HEK293 (cell line): ENCODE measurements around the gene VEPH1.

ENCODE experiments used
- CTCF ChIA-PET: fragments of 350-600 bp; formaldehyde crosslinking; extraction: SDS; loops from one replicate; lab custom pipeline; 2021; ENCODE audit warnings: antibody characterized with exemption; lab: Yijun Ruan, JAX
- POLR2A ChIA-PET: fragments of 300-600 bp; formaldehyde crosslinking; extraction: SDS; loops from one replicate; lab custom pipeline; 2020; ENCODE audit warnings: antibody characterized with exemption, inconsistent platforms; lab: Yijun Ruan, JAX
- H3K27ac ChIP-seq: fragments of 200-500 bp; sonication (Bioruptor generic); 2 replicates; pipeline ENCODE4 v1.5.1; 2014; ENCODE audit warnings: low read depth, low read length, control low read depth, inconsistent platforms; ENCODE audit errors: extremely low read depth
- H3K36me3 ChIP-seq, 2 experiments: fragments of 200-500 bp in 1 of 2; sonication (Bioruptor generic) in 1 of 2; 1 replicate in 1 of 2; 2 replicates in 1 of 2; pipeline ENCODE4 v1.5.1; 2014 to 2017; ENCODE audit warnings: inconsistent platforms in 2 of 2, low read length in 2 of 2; ENCODE audit not compliant: control insufficient read depth in 2 of 2, insufficient read depth in 1 of 2
- H3K4me1 ChIP-seq: fragments of 200-500 bp; sonication (Bioruptor generic); 2 replicates; pipeline ENCODE4 v1.5.1; 2014; ENCODE audit warnings: mild to moderate bottlenecking, low read length, inconsistent platforms; ENCODE audit not compliant: control insufficient read depth, insufficient read depth
- H3K4me3 ChIP-seq: 2 replicates; pipeline ENCODE4 v1.5.1; 2011; ENCODE audit warnings: low read depth, mild to moderate bottlenecking, control low read depth, low read length, moderate library complexity
- H3K9me3 ChIP-seq: fragments of 200-500 bp; sonication (Bioruptor generic); 2 replicates; pipeline ENCODE4 v1.5.1; 2014; ENCODE audit warnings: low read depth, low read length, inconsistent platforms; ENCODE audit not compliant: control insufficient read depth, insufficient read depth
- MEIS1 ChIP-seq: sonication (generic); formaldehyde crosslinking; IDR thresholded peaks from 2 replicates; pipeline ENCODE4 v1.8.1; 2022; ENCODE audit warnings: missing genetic modification reagents, mild to moderate bottlenecking, borderline replicate concordance
- OSR2 ChIP-seq: fragments of 450-650 bp; formaldehyde crosslinking; IDR thresholded peaks from 2 replicates; pipeline ENCODE4 v1.5.1; 2016; ENCODE audit warnings: missing biosample characterization, missing genetic modification characterization
- RBAK ChIP-seq: fragments of 450-650 bp; formaldehyde crosslinking; IDR thresholded peaks from 2 replicates; pipeline ENCODE4 v1.5.1; 2016; ENCODE audit warnings: missing biosample characterization, missing genetic modification characterization
- YY1 ChIP-seq: fragments of 450-650 bp; formaldehyde crosslinking; IDR thresholded peaks from 2 replicates; pipeline ENCODE4 v1.5.1; 2018; ENCODE audit warnings: missing biosample characterization, missing genetic modification characterization
- ZNF132 ChIP-seq: fragments of 450-650 bp; formaldehyde crosslinking; IDR thresholded peaks from 2 replicates; pipeline ENCODE4 v1.5.1; 2017; ENCODE audit warnings: missing biosample characterization, missing genetic modification characterization, borderline replicate concordance
- ZNF266 ChIP-seq: fragments of 450-650 bp; formaldehyde crosslinking; IDR thresholded peaks from 2 replicates; pipeline ENCODE4 v1.5.1; 2016; ENCODE audit warnings: missing biosample characterization, missing genetic modification characterization, low read depth
- ZNF394 ChIP-seq: fragments of 450-650 bp; formaldehyde crosslinking; IDR thresholded peaks from 2 replicates; pipeline ENCODE4 v1.5.1; 2016; ENCODE audit warnings: missing biosample characterization, missing genetic modification characterization, mild to moderate bottlenecking, moderate library complexity, borderline replicate concordance
- ZNF48 ChIP-seq: fragments of 450-650 bp; formaldehyde crosslinking; IDR thresholded peaks from 2 replicates; pipeline ENCODE4 v1.5.1; 2016; ENCODE audit warnings: missing biosample characterization, missing genetic modification characterization
- ZNF521 ChIP-seq: fragments of 450-650 bp; formaldehyde crosslinking; IDR thresholded peaks from 2 replicates; pipeline ENCODE4 v1.5.1; 2017; ENCODE audit warnings: missing biosample characterization, mild to moderate bottlenecking, missing genetic modification characterization
- ZNF529 ChIP-seq: fragments of 450-650 bp; formaldehyde crosslinking; IDR thresholded peaks from 2 replicates; pipeline ENCODE4 v1.5.1; 2017; ENCODE audit warnings: missing genetic modification characterization, missing biosample characterization; ENCODE audit not compliant: insufficient replicate concordance
- ZNF544 ChIP-seq: fragments of 450-650 bp; formaldehyde crosslinking; IDR thresholded peaks from 2 replicates; pipeline ENCODE4 v1.5.0; 2017; ENCODE audit warnings: missing biosample characterization, missing genetic modification characterization
- ZNF624 ChIP-seq: fragments of 450-650 bp; formaldehyde crosslinking; IDR thresholded peaks from 2 replicates; pipeline ENCODE4 v1.5.1; 2017; ENCODE audit warnings: missing biosample characterization, missing genetic modification characterization
- ZNF626 ChIP-seq: fragments of 450-650 bp; sonication (Bioruptor Pico); formaldehyde crosslinking; IDR thresholded peaks from 2 replicates; pipeline ENCODE4 v1.5.1; 2018; ENCODE audit warnings: missing biosample characterization, missing genetic modification characterization, inconsistent platforms
- ZNF629 ChIP-seq: fragments of 450-650 bp; formaldehyde crosslinking; IDR thresholded peaks from 2 replicates; pipeline ENCODE4 v1.5.1; 2017; ENCODE audit warnings: missing biosample characterization, missing genetic modification characterization
- ZNF654 ChIP-seq: fragments of 450-650 bp; formaldehyde crosslinking; IDR thresholded peaks from 2 replicates; pipeline ENCODE4 v1.5.1; 2016; ENCODE audit warnings: low read depth, missing biosample characterization, missing genetic modification characterization
- ZNF664 ChIP-seq: fragments of 450-650 bp; formaldehyde crosslinking; IDR thresholded peaks from 2 replicates; pipeline ENCODE4 v1.5.1; 2016; ENCODE audit warnings: missing biosample characterization, missing genetic modification characterization
- ZNF785 ChIP-seq: fragments of 450-650 bp; formaldehyde crosslinking; IDR thresholded peaks from 2 replicates; pipeline ENCODE4 v1.5.1; 2016; ENCODE audit warnings: missing biosample characterization, missing genetic modification characterization
- TF ChIP-seq, protein P1 (sequence below): fragments of 450-650 bp; formaldehyde crosslinking; IDR thresholded peaks from 2 replicates; pipeline ENCODE4 v1.5.1; 2017; ENCODE audit warnings: missing biosample characterization, missing genetic modification characterization
- TF ChIP-seq, protein P2 (sequence below): fragments of 450-650 bp; formaldehyde crosslinking; IDR thresholded peaks from 2 replicates; pipeline ENCODE4 v1.5.1; 2016; ENCODE audit warnings: missing biosample characterization, missing genetic modification characterization
- TF ChIP-seq, protein P3 (sequence below): fragments of 450-650 bp; formaldehyde crosslinking; IDR thresholded peaks from 2 replicates; pipeline ENCODE4 v1.5.0; 2017; ENCODE audit warnings: missing biosample characterization, missing genetic modification characterization, borderline replicate concordance
- TF ChIP-seq, protein P4 (sequence below): fragments of 450-650 bp; formaldehyde crosslinking; IDR thresholded peaks from 2 replicates; pipeline ENCODE4 v1.5.1; 2016; ENCODE audit warnings: missing biosample characterization, missing genetic modification characterization
- TF ChIP-seq, protein P5 (sequence below): fragments of 450-650 bp; formaldehyde crosslinking; IDR thresholded peaks from 2 replicates; pipeline ENCODE4 v1.5.1; 2016; ENCODE audit warnings: missing biosample characterization, missing genetic modification characterization
- TF ChIP-seq, protein P6 (sequence below): fragments of 450-650 bp; formaldehyde crosslinking; IDR thresholded peaks from 2 replicates; pipeline ENCODE4 v1.5.1; 2017; ENCODE audit warnings: missing biosample characterization, missing genetic modification characterization

The VEPH1 gene

DNA sequence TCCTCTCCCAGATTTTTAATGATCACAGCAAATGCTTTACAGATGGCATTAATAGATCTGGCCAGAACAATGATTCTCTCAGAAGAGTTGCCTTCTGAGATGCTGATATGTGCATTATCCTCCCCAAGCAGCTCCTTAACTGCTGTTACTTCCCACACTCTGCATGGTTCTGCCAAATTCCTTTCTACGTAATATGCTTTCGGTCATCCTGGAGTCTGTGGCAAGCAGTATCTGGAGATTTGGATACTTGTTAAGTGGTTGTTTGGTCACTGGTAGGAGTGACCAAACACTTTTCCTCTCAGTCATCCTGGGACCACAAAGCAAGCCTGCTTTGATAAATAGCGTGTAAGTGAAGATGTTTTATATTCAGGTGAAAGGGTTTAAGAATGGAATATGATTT lies 272.1 kb downstream of the VEPH1 start:
- no peaks in the 10 kb centered on the region for H3K36me3 ChIP-seq
- no peak overlapping the region for H3K27ac ChIP-seq
- no peaks in the 10 kb centered on the region for H3K9me3 ChIP-seq
- ChIA-PET POLR2A (no interaction called here), CTCF (interaction anchor here (0.8 kb wide), 1 partner anchor 8 kb away, joined by 4 read pairs; no protein-coding TSS in a partner anchor)
- no peaks in the 10 kb centered on the region for H3K4me1 ChIP-seq
- H3K4me3 ChIP-seq: no peak overlapping the region
- TF ChIP-seq ZNF266 (tag by site-specific recombination) (no peak), ZNF48 (tag by site-specific recombination) (no peak), ZNF624 (no peak), ZNF132 (tag by site-specific recombination) (no peak), YY1 (tag by site-specific recombination) (no peak)

DNA sequence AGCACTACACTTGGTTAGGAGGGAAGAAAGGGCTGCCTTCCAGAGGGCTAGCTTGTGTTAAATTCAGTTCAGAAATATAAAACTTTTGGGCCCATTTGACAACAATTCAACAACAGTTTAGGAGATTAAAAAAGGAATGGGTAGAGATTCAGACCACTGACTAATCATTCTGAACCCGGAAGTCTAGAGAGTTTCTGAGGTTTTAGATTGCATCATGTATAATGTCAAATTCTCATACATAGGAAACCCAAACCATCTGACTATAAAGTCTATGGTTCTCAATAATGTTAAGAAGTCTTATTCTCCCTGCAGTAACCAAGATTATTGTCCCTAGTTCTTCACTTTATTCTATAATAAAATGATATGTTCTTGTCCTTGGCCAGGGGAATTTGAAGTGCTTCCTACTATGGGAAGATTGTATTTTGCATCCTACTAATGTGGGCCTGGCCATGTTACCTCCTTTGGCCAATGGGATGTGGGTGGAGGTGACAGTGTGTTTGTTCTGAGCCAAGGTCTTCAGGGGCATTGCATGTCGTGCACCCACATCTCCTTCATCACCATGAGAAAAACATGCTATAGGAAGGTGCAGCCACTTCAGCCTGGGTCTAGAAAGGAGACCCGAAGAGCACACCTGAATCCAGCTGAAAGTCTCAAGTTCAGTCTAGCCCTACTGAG lies 276.9 kb downstream of the VEPH1 start:
- Histone ChIP-seq H3K4me1 (no peaks in the 10 kb centered on the region), H3K9me3 (no peaks in the 10 kb centered on the region), H3K27ac (no peak overlapping the region), H3K4me3 (no peak overlapping the region), H3K36me3 (no peaks in the 10 kb centered on the region)
- ChIA-PET CTCF (interaction anchor here (0.6 to 0.9 kb wide), 3 partner anchors 9 to 19 kb away, joined by 3 read pairs; no protein-coding TSS in a partner anchor), POLR2A (no interaction called here)
- TF ChIP-seq OSR2 (tag by site-specific recombination): no peak
- TF ChIP-seq ZNF664: no peak
- no peak for TF ChIP-seq ZNF521 (tag by site-specific recombination)
- TF ChIP-seq, protein P1, sequence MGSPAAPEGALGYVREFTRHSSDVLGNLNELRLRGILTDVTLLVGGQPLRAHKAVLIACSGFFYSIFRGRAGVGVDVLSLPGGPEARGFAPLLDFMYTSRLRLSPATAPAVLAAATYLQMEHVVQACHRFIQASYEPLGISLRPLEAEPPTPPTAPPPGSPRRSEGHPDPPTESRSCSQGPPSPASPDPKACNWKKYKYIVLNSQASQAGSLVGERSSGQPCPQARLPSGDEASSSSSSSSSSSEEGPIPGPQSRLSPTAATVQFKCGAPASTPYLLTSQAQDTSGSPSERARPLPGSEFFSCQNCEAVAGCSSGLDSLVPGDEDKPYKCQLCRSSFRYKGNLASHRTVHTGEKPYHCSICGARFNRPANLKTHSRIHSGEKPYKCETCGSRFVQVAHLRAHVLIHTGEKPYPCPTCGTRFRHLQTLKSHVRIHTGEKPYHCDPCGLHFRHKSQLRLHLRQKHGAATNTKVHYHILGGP (tag by site-specific recombination): no peak
- TF ChIP-seq RBAK (tag by site-specific recombination): no peak
- TF ChIP-seq ZNF529 (tag by site-specific recombination): no peak
- no peak for TF ChIP-seq ZNF394 (tag by site-specific recombination)
- TF ChIP-seq, protein P2, sequence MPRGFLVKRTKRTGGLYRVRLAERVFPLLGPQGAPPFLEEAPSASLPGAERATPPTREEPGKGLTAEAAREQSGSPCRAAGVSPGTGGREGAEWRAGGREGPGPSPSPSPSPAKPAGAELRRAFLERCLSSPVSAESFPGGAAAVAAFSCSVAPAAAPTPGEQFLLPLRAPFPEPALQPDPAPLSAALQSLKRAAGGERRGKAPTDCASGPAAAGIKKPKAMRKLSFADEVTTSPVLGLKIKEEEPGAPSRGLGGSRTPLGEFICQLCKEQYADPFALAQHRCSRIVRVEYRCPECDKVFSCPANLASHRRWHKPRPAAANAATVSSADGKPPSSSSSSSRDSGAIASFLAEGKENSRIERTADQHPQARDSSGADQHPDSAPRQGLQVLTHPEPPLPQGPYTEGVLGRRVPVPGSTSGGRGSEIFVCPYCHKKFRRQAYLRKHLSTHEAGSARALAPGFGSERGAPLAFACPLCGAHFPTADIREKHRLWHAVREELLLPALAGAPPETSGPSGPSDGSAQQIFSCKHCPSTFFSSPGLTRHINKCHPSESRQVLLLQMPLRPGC (tag by site-specific recombination): no peak
- TF ChIP-seq MEIS1 (CRISPR knock-in tag): no peak
- TF ChIP-seq, protein P3, sequence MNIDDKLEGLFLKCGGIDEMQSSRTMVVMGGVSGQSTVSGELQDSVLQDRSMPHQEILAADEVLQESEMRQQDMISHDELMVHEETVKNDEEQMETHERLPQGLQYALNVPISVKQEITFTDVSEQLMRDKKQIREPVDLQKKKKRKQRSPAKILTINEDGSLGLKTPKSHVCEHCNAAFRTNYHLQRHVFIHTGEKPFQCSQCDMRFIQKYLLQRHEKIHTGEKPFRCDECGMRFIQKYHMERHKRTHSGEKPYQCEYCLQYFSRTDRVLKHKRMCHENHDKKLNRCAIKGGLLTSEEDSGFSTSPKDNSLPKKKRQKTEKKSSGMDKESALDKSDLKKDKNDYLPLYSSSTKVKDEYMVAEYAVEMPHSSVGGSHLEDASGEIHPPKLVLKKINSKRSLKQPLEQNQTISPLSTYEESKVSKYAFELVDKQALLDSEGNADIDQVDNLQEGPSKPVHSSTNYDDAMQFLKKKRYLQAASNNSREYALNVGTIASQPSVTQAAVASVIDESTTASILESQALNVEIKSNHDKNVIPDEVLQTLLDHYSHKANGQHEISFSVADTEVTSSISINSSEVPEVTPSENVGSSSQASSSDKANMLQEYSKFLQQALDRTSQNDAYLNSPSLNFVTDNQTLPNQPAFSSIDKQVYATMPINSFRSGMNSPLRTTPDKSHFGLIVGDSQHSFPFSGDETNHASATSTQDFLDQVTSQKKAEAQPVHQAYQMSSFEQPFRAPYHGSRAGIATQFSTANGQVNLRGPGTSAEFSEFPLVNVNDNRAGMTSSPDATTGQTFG: no peak
- TF ChIP-seq, protein P4, sequence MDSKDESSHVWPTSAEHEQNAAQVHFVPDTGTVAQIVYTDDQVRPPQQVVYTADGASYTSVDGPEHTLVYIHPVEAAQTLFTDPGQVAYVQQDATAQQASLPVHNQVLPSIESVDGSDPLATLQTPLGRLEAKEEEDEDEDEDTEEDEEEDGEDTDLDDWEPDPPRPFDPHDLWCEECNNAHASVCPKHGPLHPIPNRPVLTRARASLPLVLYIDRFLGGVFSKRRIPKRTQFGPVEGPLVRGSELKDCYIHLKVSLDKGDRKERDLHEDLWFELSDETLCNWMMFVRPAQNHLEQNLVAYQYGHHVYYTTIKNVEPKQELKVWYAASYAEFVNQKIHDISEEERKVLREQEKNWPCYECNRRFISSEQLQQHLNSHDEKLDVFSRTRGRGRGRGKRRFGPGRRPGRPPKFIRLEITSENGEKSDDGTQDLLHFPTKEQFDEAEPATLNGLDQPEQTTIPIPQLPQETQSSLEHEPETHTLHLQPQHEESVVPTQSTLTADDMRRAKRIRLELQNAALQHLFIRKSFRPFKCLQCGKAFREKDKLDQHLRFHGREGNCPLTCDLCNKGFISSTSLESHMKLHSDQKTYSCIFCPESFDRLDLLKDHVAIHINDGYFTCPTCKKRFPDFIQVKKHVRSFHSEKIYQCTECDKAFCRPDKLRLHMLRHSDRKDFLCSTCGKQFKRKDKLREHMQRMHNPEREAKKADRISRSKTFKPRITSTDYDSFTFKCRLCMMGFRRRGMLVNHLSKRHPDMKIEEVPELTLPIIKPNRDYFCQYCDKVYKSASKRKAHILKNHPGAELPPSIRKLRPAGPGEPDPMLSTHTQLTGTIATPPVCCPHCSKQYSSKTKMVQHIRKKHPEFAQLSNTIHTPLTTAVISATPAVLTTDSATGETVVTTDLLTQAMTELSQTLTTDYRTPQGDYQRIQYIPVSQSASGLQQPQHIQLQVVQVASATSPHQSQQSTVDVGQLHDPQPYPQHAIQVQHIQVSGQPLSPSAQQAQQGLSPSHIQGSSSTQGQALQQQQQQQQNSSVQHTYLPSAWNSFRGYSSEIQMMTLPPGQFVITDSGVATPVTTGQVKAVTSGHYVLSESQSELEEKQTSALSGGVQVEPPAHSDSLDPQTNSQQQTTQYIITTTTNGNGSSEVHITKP (tag by site-specific recombination): no peak
- TF ChIP-seq ZNF544 (tag by site-specific recombination): no peak
- TF ChIP-seq, protein P5, sequence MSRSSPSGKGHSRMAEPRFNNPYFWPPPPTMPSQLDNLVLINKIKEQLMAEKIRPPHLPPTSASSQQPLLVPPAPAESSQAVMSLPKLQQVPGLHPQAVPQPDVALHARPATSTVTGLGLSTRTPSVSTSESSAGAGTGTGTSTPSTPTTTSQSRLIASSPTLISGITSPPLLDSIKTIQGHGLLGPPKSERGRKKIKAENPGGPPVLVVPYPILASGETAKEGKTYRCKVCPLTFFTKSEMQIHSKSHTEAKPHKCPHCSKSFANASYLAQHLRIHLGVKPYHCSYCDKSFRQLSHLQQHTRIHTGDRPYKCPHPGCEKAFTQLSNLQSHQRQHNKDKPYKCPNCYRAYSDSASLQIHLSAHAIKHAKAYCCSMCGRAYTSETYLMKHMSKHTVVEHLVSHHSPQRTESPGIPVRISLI (tag by site-specific recombination): no peak
- TF ChIP-seq, protein P6, sequence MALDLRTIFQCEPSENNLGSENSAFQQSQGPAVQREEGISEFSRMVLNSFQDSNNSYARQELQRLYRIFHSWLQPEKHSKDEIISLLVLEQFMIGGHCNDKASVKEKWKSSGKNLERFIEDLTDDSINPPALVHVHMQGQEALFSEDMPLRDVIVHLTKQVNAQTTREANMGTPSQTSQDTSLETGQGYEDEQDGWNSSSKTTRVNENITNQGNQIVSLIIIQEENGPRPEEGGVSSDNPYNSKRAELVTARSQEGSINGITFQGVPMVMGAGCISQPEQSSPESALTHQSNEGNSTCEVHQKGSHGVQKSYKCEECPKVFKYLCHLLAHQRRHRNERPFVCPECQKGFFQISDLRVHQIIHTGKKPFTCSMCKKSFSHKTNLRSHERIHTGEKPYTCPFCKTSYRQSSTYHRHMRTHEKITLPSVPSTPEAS (tag by site-specific recombination): no peak
- TF ChIP-seq ZNF629 (tag by site-specific recombination): no peak
- no peak for TF ChIP-seq ZNF785
- TF ChIP-seq ZNF626 (tag by site-specific recombination): no peak
- no peak for TF ChIP-seq ZNF654 (tag by site-specific recombination)
